Thymus (tissue), 11 donors: ENCODE measurements around the gene TSPEAR. TPM values are rescaled to one million over a fixed set of nuclear protein-coding genes. Genes with fewer than 3 reads are reported as not detected.
"Not testable (repeated sequence)": the region's sequence is repeated elsewhere in the genome, so short reads cannot be mapped to it uniquely, and the experiment has no call there.

Source experiments
- DNase-seq, 9 donors: peaks; one replicate each; pipeline ENCODE4 v3.0.0-alpha.2; 2013; ENCODE audit warnings: low spot score in 9 of 9, low read depth in 6 of 9, missing footprints in 1 of 9
- H3K27ac ChIP-seq, 2 donors: one replicate each; pipeline ENCODE4 v1.5.1; 2013; ENCODE audit warnings: control low read depth in 1 of 2, low read depth in 1 of 2, low read length in 1 of 2, mild to moderate bottlenecking in 1 of 2, moderate library complexity in 1 of 2
- H3K27me3 ChIP-seq, 2 donors: one replicate each; pipeline ENCODE4 v1.5.1; 2013; ENCODE audit warnings: low read length in 1 of 2; ENCODE audit not compliant: control insufficient read depth in 2 of 2, insufficient read depth in 1 of 2
- H3K36me3 ChIP-seq, 2 donors: one replicate each; pipeline ENCODE4 v1.5.1; 2013; ENCODE audit warnings: low read length in 1 of 2, mild to moderate bottlenecking in 1 of 2, moderate library complexity in 1 of 2; ENCODE audit not compliant: control insufficient read depth in 2 of 2, insufficient read depth in 2 of 2
- H3K4me1 ChIP-seq, 2 donors: one replicate each; pipeline ENCODE4 v1.5.1; 2013; ENCODE audit warnings: low read length in 2 of 2; ENCODE audit not compliant: control insufficient read depth in 2 of 2, insufficient read depth in 2 of 2
- H3K4me3 ChIP-seq, 2 donors: one replicate each; pipeline ENCODE4 v1.5.1; 2013; ENCODE audit warnings: low read length in 2 of 2, control low read depth in 1 of 2, mild to moderate bottlenecking in 1 of 2
- H3K9me3 ChIP-seq, 2 donors: one replicate each; pipeline ENCODE4 v1.5.1; 2013; ENCODE audit warnings: low read length in 1 of 2, mild to moderate bottlenecking in 1 of 2; ENCODE audit not compliant: control insufficient read depth in 2 of 2, insufficient read depth in 1 of 2
- WGBS: extraction: QIAGEN DNeasy Blood & Tissue Kit; methylation state at CpG from one replicate; pipeline ENCODE4 v1.1.7; 2013; 5-methylcytosine and 5-hydroxymethylcytosine counted together
- polyA plus RNA-seq: library from polyadenylated mRNA; stranded (reverse); fragments of 200-250 nt; gene quantifications from one replicate; pipeline ENCODE4 v1.2.3, GENCODE V29; 2013
- total RNA-seq: library from RNA; stranded (reverse); fragments of 120-200 nt; gene quantifications from one replicate; pipeline ENCODE4 v1.2.4, GENCODE V29; 2013
- donor health status: healthy.

TSPEAR gene
- total and polyA plus RNA-seq, 2 donors, result 0.07 to 0.38 TPM

DNA sequence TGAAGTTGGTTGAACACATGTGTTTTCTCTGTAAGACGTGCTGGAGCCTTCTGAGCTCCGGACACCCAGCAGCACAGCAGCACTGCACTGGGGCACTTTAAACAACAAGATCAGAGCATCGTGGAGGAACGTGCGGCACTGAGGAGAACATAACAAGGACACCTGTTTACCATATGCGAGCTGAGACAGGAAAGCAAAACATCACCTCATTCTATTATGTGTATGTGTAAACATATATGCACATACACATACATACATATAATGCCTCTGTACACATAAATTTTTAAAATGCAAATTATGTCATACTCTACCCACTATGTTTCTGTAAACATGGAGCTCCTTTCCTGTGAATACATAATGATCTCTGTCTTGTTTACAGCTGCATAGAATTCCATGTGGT is 115.8 kb downstream of the TSPEAR start:
- no peaks in the 10 kb centered on the region for H3K36me3 ChIP-seq
- no peak overlapping the region for H3K27ac ChIP-seq
- no peak overlapping the region for H3K4me3 ChIP-seq
- no peaks in the 10 kb centered on the region for H3K9me3 ChIP-seq
- 81% methylated on average over 6 of the region's 6 CpGs for WGBS
- H3K4me1 ChIP-seq, result peaks cover 0 to 2% of the 10 kb centered on the region in 2 donors
- H3K27me3 ChIP-seq, result peaks cover 0 to 6% of the 10 kb centered on the region in 2 donors
- DNase-seq, result no peak

GRCh38 chr21:44594406-44594916 is 116.9 kb downstream of the TSPEAR start:
- no peaks in the 10 kb centered on the region for H3K36me3 ChIP-seq
- peaks cover 0 to 2% of the 10 kb centered on the region in 2 donors for H3K4me1 ChIP-seq
- peaks cover 0 to 6% of the 10 kb centered on the region in 2 donors for H3K27me3 ChIP-seq
- no peak for DNase-seq
- no peaks in the 10 kb centered on the region for H3K9me3 ChIP-seq
- no peak overlapping the region for H3K4me3 ChIP-seq
- H3K27ac ChIP-seq, result no peak overlapping the region
- WGBS, result 82% methylated on average over 12 of the region's 12 CpGs

DNA sequence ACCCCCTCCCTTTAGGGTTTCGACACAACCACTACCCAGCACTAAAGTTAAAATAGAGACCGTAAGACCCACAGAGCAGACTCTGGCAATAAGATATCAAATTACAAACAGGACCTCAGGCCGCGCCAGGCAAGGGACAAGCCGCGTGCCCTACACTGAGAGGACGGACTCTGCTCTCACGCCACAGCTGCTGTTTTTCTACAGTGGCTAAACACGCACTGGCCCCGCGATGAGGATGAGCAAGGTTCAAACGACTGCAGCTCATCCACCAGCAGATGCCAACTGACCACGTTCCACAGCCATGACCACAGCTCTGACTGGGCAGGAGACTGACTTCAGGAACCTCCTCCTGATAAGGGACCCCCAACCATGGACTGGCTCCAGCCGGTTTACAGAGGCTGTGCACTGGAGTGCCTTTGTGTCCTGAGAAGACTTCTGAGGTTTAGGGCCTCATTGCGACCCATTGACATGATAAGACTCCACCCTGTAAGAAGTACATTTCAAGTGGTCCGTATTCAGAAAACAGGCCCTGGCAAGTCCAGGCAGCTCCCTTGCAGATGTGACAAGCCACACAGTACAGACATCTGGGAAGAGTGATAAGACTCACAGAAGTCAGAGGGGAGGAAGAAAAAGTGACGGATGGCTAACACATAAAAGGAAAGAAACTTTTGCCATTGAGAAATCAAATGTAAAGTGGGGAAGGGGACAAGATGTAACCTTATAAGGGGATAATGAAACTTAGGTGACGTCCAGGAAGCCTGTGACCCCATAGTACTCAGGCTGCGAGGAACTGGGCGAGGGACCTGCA is 117.6 kb downstream of the TSPEAR start:
- H3K4me1 ChIP-seq, result peaks cover 0 to 2% of the 10 kb centered on the region in 2 donors

GRCh38 chr21:44592446-44593311 is 118.7 kb downstream of the TSPEAR start, which contains the start of gene KRTAP10-6:
TSS of gene KRTAP10-6 (minus strand) at chr21:44592505. CDS start at chr21:44592484, 21 bp downstream.
- Histone ChIP-seq H3K9me3 (no peaks in the 10 kb centered on the region), H3K36me3 (no peaks in the 10 kb centered on the region), H3K4me3 (no peak within 1 kb of the TSS), H3K27ac (no peak within 1 kb of the TSS), H3K27me3 (peaks cover 0 to 6% of the 10 kb centered on the region in 2 donors), H3K4me1 (peaks cover 0 to 2% of the 10 kb centered on the region in 2 donors)
- DNase-seq, result no peak
- WGBS, result 69% methylated on average over 33 of the region's 33 CpGs

More for the DNA sequence above, 117.6 kb downstream of the TSPEAR start:
- H3K27me3 ChIP-seq, result peaks cover 0 to 6% of the 10 kb centered on the region in 2 donors
- H3K4me3 ChIP-seq, result no peak overlapping the region
- 79% methylated on average over 20 of the region's 20 CpGs for WGBS
- H3K27ac ChIP-seq, result no peak overlapping the region
- no peak for DNase-seq
- H3K9me3 ChIP-seq, result no peaks in the 10 kb centered on the region
- no peaks in the 10 kb centered on the region for H3K36me3 ChIP-seq

DNA sequence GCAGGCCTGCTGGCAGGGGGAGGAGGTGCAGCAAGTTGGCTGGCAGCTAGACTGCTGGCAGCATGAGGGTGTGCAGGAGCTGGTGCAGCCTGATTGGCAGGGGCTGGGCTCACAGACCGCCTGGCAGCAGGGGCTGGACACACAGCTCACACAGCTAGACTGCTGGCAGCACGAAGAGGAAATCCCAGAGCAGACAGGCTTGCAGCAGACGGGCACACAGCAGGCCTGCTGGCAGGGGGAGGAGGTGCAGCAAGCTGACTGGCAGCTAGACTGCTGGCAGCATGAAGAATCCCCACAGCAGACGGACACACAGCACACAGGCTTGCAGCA is 119.6 kb downstream of the TSPEAR start:
- not testable (repeated sequence) for H3K27ac ChIP-seq, H3K4me1 ChIP-seq, H3K36me3 ChIP-seq, H3K4me3 ChIP-seq, H3K27me3 ChIP-seq, H3K9me3 ChIP-seq, DNase-seq
- WGBS, result 76% methylated on average over 4 of the region's 4 CpGs

- DNase-seq, H3K9me3 ChIP-seq, H3K27ac ChIP-seq, H3K27me3 ChIP-seq, H3K4me3 ChIP-seq, H3K4me1 ChIP-seq, H3K36me3 ChIP-seq: not testable (repeated sequence)
- WGBS, result 81% methylated on average over 18 of the region's 19 CpGs
These were observed 120.2 kb downstream of the TSPEAR start for GRCh38 chr21:44590897-44591800.

GRCh38 chr21:44590311-44590721 is 121.1 kb downstream of the TSPEAR start:
- 92% methylated on average over 10 of the region's 10 CpGs for WGBS

DNA sequence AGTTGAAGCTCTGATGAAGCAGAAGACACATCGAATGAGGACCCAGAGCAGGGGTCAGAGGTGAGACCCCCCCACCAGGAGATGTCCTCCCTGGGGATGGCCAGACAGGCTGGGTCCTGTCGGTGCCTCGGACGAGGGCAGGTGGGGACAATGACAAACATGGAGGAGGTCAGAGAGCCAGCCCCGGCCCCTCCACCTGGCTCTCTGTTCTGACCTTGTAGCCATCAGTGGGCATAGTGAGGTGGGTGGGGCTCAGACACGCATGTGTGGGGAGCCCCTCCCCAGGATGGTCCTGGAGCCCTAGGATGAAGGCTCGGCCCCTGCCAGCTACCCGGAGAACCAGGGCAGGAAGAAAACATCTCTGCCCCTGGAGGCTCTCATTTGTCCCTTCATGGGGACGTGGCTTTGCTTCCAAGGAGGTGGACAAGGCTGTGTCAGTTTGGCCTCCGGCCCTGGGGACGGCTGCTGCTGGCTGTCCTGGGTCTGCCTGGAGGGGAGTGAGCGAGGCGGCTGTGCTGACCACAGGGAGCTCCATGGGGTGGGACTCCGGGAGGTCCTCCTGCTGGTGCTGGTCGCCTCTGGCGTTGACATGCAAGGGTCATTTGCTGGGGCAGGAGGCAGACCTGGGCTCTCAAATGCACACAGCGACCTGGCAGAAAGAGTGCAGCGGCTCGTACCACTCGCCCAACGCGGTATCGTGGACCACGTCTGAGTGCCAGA is 121.6 kb downstream of the TSPEAR start:
- Histone ChIP-seq H3K4me1 (peaks cover 0 to 2% of the 10 kb centered on the region in 2 donors), H3K9me3 (no peaks in the 10 kb centered on the region), H3K27ac (no peak overlapping the region), H3K27me3 (peaks cover 0 to 6% of the 10 kb centered on the region in 2 donors), H3K36me3 (no peaks in the 10 kb centered on the region), H3K4me3 (no peak overlapping the region)
- WGBS, result 89% methylated on average over 24 of the region's 24 CpGs
- no peak for DNase-seq

More at GRCh38 chr21:44590311-44590721, 121.1 kb downstream of the TSPEAR start:
- Histone ChIP-seq H3K4me1 (peaks cover 0 to 2% of the 10 kb centered on the region in 2 donors), H3K36me3 (no peaks in the 10 kb centered on the region), H3K4me3 (no peak overlapping the region), H3K27me3 (peaks cover 0 to 6% of the 10 kb centered on the region in 2 donors), H3K9me3 (no peaks in the 10 kb centered on the region), H3K27ac (no peak overlapping the region)
- no peak for DNase-seq
